Measurements from ENCODE around the gene ATG4C. TPM values are rescaled to one million over a fixed set of nuclear protein-coding genes. Genes with fewer than 3 reads are reported as not detected.
A peak's percentile ranks its signal among the peaks of the same experiment; 100 is the strongest.

The ATG4C gene
- total and polyA plus RNA-seq, 8 donors, result 12.7 to 21.3 (median 18.3) TPM

GRCh38 chr1:62841587-62842169 is 57.7 kb downstream of the ATG4C start:
- peak; percentile 81 for ATAC-seq
- Histone ChIP-seq H3K27ac (no peak overlapping the region), H3K4me1 (no peaks in the 10 kb centered on the region), H3K9me3 (no peaks in the 10 kb centered on the region), H3K27me3 (no peaks in the 10 kb centered on the region), H3K4me3 (no peak overlapping the region), H3K36me3 (peaks cover 0 to 9% of the 10 kb centered on the region in 2 donors)
- peak in 2 of 4 donors; percentile 61 to 73 for DNase-seq
- intact Hi-C loops (cut with DNase I), result no loop called here
- TF ChIP-seq, protein P1, sequence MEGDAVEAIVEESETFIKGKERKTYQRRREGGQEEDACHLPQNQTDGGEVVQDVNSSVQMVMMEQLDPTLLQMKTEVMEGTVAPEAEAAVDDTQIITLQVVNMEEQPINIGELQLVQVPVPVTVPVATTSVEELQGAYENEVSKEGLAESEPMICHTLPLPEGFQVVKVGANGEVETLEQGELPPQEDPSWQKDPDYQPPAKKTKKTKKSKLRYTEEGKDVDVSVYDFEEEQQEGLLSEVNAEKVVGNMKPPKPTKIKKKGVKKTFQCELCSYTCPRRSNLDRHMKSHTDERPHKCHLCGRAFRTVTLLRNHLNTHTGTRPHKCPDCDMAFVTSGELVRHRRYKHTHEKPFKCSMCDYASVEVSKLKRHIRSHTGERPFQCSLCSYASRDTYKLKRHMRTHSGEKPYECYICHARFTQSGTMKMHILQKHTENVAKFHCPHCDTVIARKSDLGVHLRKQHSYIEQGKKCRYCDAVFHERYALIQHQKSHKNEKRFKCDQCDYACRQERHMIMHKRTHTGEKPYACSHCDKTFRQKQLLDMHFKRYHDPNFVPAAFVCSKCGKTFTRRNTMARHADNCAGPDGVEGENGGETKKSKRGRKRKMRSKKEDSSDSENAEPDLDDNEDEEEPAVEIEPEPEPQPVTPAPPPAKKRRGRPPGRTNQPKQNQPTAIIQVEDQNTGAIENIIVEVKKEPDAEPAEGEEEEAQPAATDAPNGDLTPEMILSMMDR (IDR thresholded peaks at IDR 0.05), result peak; percentile 61 to 64

- H3K9me3 ChIP-seq, result no peaks in the 10 kb centered on the region
- intact Hi-C loops (cut with DNase I), result no loop called here
- no peak overlapping the region for H3K27ac ChIP-seq
- TF ChIP-seq, protein P1 (IDR thresholded peaks at IDR 0.05), result no peak
- H3K27me3 ChIP-seq, result no peaks in the 10 kb centered on the region
- ATAC-seq, result no peak
- H3K36me3 ChIP-seq, result peaks cover 0 to 9% of the 10 kb centered on the region in 2 donors
- no peak for DNase-seq
- H3K4me3 ChIP-seq, result no peak overlapping the region
- no peaks in the 10 kb centered on the region for H3K4me1 ChIP-seq
Observed at GRCh38 chr1:62844030-62844429, 60.1 kb downstream of the ATG4C start.

GRCh38 chr1:62849031-62849430 is 65.1 kb downstream of the ATG4C start:
- Histone ChIP-seq H3K4me1 (no peaks in the 10 kb centered on the region), H3K9me3 (no peaks in the 10 kb centered on the region), H3K36me3 (peaks cover 0 to 9% of the 10 kb centered on the region in 2 donors), H3K27me3 (no peaks in the 10 kb centered on the region), H3K4me3 (no peak overlapping the region), H3K27ac (no peak overlapping the region)
- TF ChIP-seq, protein P1 (IDR thresholded peaks at IDR 0.05), result no peak
- ATAC-seq (no peak), DNase-seq (no peak)
- intact Hi-C loops (cut with DNase I), result no loop called here

DNA sequence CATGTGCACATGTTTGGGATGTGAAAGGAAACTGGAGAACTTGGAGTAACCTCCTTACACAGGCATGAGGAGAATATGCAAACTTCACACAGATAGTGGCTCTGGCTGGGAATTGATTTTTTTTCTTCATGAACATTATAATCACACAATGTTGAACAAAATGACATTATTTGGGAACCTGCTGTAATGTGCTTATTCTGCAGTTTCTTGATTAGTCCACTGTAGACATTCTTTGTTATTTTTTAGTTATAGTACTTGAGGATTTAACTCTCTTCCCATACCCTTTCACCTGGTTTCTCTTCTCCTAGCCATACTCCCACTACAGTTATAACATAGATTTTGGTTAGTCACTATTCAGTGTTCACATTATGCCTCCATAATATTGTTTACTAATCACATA is 68.3 kb downstream of the ATG4C start:
- no peaks in the 10 kb centered on the region for H3K4me1 ChIP-seq
- ATAC-seq (no peak), DNase-seq (no peak)
- H3K9me3 ChIP-seq, result no peaks in the 10 kb centered on the region
- no peak overlapping the region for H3K4me3 ChIP-seq
- no peaks in the 10 kb centered on the region for H3K36me3 ChIP-seq
- no peak overlapping the region for H3K27ac ChIP-seq
- no peaks in the 10 kb centered on the region for H3K27me3 ChIP-seq
- TF ChIP-seq, protein P1 (IDR thresholded peaks at IDR 0.05), result no peak
- intact Hi-C loops (cut with DNase I), result no loop called here

- Histone ChIP-seq H3K4me3 (no peak overlapping the region), H3K27me3 (no peaks in the 10 kb centered on the region), H3K9me3 (no peaks in the 10 kb centered on the region), H3K4me1 (no peaks in the 10 kb centered on the region), H3K27ac (no peak overlapping the region), H3K36me3 (peaks cover 0 to 5% of the 10 kb centered on the region in 2 donors)
- TF ChIP-seq, protein P1 (IDR thresholded peaks at IDR 0.05), result no peak
- ATAC-seq (no peak), DNase-seq (no peak)
- intact Hi-C loops (cut with DNase I), result no loop called here
Observed at GRCh38 chr1:62856960-62857359, 73.0 kb downstream of the ATG4C start.
